Activated CD4-positive, alpha-beta T cell treated with anti-CD3 and anti-CD28 coated beads, Interleukin-2, amount 50 U/mL, for 48 hours (primary cell): ENCODE results near the gene CCNA2.

ENCODE experiments used
- DNase-seq, 2 experiments: peaks; one replicate each; pipeline ENCODE4 v3.0.0-alpha.2; 2020

Gene CCNA2

DNA sequence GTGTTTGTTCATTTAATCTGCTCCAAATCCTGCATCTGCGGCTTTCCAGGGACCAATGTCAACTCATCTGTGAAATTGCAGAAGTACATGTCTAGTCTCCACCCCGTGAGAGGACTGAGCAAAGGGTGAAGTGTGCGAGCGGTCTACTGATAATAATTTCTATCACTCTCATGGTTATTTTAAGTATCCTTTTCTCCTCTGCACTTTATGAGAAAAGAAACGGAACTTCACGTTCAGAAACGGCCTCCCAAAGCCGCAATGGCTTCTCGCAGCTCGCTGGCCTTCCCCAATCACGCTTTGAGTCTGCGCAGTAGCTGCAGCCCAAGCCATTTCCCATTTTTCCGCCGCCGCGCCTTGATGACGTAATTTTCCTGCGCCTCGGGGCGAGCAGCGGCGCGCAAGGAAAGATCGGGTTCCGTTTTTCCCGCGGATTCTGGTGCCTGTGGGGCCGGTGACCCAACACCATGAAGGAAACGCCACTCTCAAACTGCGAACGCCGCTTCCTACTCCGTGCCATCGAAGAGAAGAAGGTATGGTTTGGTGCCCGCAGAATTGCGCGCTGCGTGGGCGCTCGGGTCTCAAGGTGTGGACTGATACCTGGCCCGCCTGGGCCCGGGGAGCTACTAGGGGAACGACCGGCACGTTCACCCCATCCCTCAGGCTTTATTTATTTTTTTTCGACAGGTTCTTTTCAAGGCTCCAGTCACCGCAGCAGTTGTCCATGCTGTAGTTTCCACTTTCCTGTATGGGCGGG lies 22.5 kb downstream of the CCNA2 start, which contains the start of gene EXOSC9:
TSS of gene EXOSC9 (plus strand) at position 363 of the 754 bp plus-strand sequence. CDS start at position 465, 102 bp downstream.
- peak; percentile 96 to 97 for DNase-seq

DNA sequence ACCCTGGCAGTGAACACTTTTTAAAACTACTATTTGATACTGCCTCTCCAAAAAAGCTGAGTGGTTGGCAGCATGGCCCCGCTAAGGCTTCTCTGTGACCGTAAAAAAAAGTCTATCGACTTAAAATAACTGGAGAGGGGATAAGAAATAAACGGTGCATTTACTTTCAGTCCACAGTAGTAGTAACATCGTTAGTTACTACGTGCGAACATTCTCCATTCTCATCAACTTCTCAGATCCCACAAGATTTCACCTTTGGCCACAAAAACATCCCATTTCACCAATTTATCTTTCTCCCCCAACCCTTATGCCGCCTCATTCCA lies 23.1 kb downstream of the CCNA2 start:
- no peak for DNase-seq

DNA sequence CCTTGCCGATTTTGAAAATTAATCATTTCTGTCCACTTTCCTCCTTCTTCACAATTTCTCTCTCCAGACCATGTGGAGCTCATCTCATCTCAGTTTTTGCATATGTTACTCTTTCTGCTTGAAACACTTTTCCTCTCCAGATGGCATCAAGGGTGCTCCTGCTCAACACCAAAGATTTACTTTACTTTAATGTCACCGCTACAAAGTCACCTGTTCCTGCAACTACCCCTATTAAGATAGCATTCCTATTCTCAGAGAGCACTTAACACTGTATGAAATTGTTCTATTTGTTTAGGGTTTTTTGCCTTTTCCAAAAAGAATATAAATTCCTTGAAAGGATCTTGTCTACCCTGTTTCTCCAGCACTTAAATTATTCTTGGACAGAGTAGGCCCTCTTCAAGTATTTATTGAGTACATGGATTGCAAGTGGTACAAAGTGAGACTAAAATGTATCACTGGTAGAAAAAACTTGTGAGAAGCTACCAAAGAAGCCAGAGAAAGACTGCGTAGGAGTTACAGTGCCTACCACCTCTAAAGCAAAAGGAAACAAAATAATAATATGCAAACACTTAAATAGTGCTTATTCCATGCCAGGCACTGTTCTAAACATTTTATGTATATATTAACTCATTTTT lies 23.7 kb downstream of the CCNA2 start:
- no peak for DNase-seq

- DNase-seq = no peak
These were observed 24.4 kb downstream of the CCNA2 start for GRCh38 chr4:121799208-121799823.

GRCh38 chr4:121796283-121796682 lies 27.4 kb downstream of the CCNA2 start:
- no peak for DNase-seq

DNA sequence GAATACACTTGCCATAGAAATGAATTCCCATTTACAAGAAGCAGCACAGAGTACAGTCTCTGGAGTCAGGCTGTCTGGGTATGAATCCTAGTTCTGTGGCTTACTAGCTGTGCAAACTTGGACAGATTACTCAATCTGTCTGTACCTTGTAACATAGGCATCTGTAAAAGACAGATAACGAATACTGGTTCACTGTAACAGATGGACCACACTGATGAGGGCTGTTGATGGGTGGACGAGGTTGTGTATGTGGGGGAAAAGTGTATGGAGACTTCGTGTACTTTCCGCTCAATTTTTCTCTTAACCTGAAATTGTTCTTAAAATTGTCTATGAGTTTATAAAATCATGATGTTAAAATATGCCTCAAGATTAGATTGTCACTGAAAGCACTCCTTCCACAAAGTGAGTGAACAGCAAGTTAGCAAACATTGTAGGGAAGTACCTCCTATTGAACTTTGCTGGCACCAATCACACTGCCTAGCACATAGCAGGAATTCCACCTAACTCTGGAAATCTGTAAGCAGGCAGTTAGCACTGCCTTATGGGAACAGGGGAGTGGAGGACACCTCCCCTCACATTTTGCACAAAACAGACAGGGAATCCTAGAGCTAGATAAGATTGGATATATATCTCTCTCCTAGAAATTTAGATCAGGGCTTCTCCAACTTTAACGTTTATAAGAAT lies 29.0 kb downstream of the CCNA2 start:
- no peak for DNase-seq

- DNase-seq = no peak
These were observed 30.7 kb downstream of the CCNA2 start for GRCh38 chr4:121792966-121793365.

DNA sequence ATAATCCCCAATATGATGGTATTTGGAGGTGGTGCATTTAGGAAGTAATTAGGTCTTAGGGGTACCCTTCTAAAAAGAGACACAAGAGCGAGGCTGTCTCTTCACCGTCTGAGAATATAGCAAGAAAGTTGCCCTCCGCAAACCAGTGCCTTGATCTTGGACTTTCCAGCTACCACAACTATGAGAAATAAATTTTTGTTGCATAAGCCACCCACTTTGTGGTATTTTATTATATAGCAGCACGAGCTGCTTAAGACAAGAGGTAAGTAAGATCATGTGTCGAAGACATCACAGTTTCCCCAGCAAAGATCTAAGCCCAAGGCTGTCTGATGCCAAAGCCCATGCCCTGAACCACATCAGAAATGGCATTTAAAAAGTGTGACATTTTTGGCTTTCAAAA lies 32.2 kb downstream of the CCNA2 start:
- no peak for DNase-seq

GRCh38 chr4:121790976-121791375 lies 32.7 kb downstream of the CCNA2 start:
- DNase-seq = no peak

- no peak for DNase-seq
These were observed 33.5 kb downstream of the CCNA2 start for GRCh38 chr4:121789960-121790829.

- no peak for DNase-seq
These were observed 34.2 kb downstream of the CCNA2 start for GRCh38 chr4:121789455-121789854.

GRCh38 chr4:121788896-121789295 lies 34.8 kb downstream of the CCNA2 start:
- no peak for DNase-seq

GRCh38 chr4:121786221-121786620 lies 37.5 kb downstream of the CCNA2 start:
- no peak for DNase-seq

GRCh38 chr4:121785479-121785878 lies 38.2 kb downstream of the CCNA2 start:
- DNase-seq = no peak

DNA sequence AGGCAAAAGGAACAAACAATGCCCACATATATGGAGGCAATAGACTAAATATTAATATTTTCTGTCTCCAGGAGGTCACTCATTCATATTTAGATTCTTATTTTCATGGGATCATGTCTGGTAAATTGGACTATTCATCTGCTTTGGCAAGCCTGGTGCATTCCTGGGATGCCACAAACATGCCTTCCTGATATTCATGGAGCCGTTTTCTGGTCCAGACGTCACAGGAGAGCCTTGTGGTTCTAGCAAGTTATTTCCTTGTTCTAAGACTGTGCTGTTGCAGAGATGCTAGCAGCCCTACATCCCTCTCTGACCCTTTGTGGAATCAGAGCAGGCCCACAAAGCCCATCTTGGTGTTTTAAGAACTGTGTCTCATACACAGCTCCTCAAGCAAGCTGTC lies 38.7 kb downstream of the CCNA2 start:
- no peak for DNase-seq

DNA sequence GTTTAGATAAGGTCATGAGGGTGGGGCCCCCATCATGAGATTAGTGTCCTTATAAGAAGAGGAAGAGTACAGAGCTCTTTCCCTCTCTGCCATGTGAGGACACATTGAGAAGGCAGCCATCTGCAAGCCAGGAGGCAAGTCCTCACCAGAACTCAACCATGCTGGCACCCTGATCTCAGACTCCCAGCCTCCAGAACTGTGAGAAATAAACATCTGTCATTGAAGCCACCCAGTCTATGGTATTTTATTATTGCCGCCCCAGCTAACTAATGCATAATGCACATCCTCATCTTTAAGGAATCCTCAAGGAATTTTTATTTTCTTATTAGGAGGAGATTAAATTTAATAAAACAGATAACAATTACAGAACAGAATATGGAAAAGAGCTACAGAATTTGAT lies 39.3 kb downstream of the CCNA2 start:
- no peak for DNase-seq

DNA sequence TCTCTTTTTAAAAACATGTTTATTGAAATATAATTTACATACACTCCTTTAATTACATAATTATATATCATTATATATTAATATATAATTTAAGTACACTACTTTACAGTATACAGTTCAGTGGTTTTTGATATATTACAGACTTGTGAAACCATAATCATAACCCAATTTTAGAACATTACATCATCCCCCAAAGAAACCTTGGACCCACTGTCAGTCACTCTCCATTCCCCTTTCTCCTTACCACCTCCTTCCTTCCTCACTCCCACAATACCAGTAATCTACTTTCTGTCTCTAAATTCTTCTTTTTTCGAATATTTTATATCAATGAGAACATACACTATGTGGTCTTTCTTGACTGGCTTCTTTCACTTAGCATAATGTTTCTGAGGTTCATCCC lies 40.5 kb downstream of the CCNA2 start:
- no peak for DNase-seq

GRCh38 chr4:121778991-121779628 lies 44.6 kb downstream of the CCNA2 start:
- no peak for DNase-seq

DNA sequence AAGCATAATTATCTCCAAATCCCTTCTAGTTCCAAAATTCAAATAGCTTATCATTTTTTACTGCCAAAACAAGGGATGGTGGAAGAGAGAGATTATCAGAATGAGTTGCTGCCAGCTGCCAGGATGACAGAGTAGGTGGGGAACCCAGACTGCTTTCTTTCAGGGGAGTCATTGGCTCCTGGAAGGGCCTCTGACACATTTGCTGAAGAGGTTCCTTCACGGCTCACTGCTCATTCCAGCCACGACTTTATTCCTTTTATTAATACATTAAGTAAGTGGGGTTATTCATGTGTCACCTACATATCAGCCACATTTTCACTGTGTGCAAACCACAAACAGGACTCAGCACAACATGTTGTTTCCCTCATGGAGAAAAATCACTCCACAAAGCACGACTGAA lies 46.1 kb downstream of the CCNA2 start:
- DNase-seq = no peak

DNA sequence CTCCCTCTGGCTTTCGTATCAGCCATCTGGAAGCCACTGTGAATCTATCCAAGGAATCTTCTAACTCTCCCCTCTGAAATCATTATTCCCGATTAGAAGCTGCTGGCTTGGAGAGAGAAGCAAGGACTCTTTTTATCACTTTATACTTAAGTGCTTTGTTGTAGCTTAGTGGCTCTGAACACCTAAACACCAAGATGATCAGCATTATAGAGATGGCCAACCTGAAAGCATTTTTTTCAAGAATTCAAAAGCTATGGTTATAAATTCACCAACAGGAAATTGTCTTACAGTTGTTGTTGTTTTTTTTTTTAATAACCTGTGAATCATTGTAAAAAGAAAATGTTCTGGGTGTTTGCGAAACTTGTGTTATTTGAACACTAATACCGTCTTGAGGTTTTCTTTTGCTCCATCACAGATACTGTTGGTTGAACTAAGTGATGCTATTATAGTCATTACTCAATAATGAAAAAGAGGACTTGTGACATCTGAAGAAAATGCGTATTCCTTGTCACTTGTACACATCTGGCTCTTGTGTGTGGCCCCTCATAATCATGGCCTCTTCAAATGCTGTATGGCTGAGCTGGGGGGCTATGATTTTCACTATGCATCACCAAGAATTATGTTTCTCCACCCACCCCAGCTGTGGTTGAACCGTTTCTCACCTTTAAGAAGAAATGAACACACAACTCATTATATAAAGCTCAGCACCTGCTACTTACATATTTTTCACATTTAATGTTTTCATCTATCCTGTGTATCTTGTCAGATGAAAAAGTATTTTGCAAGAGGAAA lies 46.9 kb downstream of the CCNA2 start:
- no peak for DNase-seq

- DNase-seq = no peak
These were observed 49.8 kb downstream of the CCNA2 start for GRCh38 chr4:121773883-121774282.
